HepG2 (cell line): ENCODE results near the gene FGFR4. TPM values are rescaled to one million over a fixed set of nuclear protein-coding genes. Genes with fewer than 3 reads are reported as not detected.

ENCODE experiments used
- ARID5B ChIP-seq: IDR thresholded peaks from 2 replicates; pipeline ENCODE4 v1.4.0; 2020; ENCODE audit warnings: mild to moderate bottlenecking, missing genetic modification reagents
- HDAC1 ChIP-seq: sonication (generic); formaldehyde crosslinking; IDR thresholded peaks from 2 replicates; pipeline ENCODE4 v1.5.1; 2020; ENCODE audit warnings: mild to moderate bottlenecking, missing genetic modification reagents
- IKZF1 ChIP-seq: fragments of 450-650 bp; IDR thresholded peaks from 2 replicates; pipeline ENCODE4 v1.7.1; 2016
- MTA1 ChIP-seq: sonication (generic); formaldehyde crosslinking; IDR thresholded peaks from 2 replicates; pipeline ENCODE4 v1.4.0; 2020; ENCODE audit warnings: missing genetic modification reagents, mild to moderate bottlenecking, borderline replicate concordance
- NR2F6 ChIP-seq, 2 experiments: IDR thresholded peaks; 2 replicates each; pipeline ENCODE4 v1.6.1; 2016; ENCODE audit warnings: antibody characterized with exemption in 1 of 2, mild to moderate bottlenecking in 1 of 2
- SALL2 ChIP-seq: sonication (generic); formaldehyde crosslinking; IDR thresholded peaks from 2 replicates; pipeline ENCODE4 v1.8.1; 2023; ENCODE audit warnings: mild to moderate bottlenecking, missing genetic modification reagents, inconsistent platforms
- SKI ChIP-seq: fragments of 450-650 bp; IDR thresholded peaks from one replicate; pipeline ENCODE4 v1.6.1; 2018; ENCODE audit warnings: mild to moderate bottlenecking; ENCODE audit not compliant: partially characterized antibody
- ZNF263 ChIP-seq: sonication (generic); formaldehyde crosslinking; IDR thresholded peaks from 2 replicates; pipeline ENCODE4 v1.4.0; 2020; ENCODE audit warnings: missing genetic modification reagents
- ZNF407 ChIP-seq: sonication (generic); formaldehyde crosslinking; IDR thresholded peaks from one replicate; pipeline ENCODE4 v1.5.1; 2020; ENCODE audit warnings: mild to moderate bottlenecking, missing genetic modification reagents; ENCODE audit errors: not compliant biosample characterization
- ZNF547 ChIP-seq: sonication (generic); formaldehyde crosslinking; IDR thresholded peaks from 2 replicates; pipeline ENCODE4 v1.5.1; 2020; ENCODE audit warnings: mild to moderate bottlenecking, missing genetic modification reagents
- ZNF776 ChIP-seq: sonication (generic); formaldehyde crosslinking; IDR thresholded peaks from 2 replicates; pipeline ENCODE4 v1.4.0; 2020; ENCODE audit warnings: mild to moderate bottlenecking, missing genetic modification reagents
- polyA plus RNA-seq, 8 experiments: library from polyadenylated mRNA; depleted of rRNA in 3 of 8; stranded (reverse) in 7 of 8; unstranded in 1 of 8; fragments of >200 nt; fragmentation: Illumina TruSeq in 4 of 8; extraction: Trizol in 4 of 8; gene quantifications; 2 replicates each; pipeline versions ENCODE4 v1.2.1 to v1.2.3, GENCODE V29; 2011 to 2016; ENCODE audit warnings: low read depth in 4 of 8, missing spikeins in 1 of 8, mixed read lengths in 1 of 8; ENCODE audit not compliant: insufficient read depth in 1 of 8
- total RNA-seq, 5 experiments: library from RNA; depleted of rRNA; stranded (reverse); fragments of >200 nt; fragmentation: Illumina TruSeq; extraction: Trizol; gene quantifications; 2 replicates each; pipeline ENCODE4 v1.2.3, GENCODE V29; 2016; ENCODE audit warnings: low read depth in 1 of 5

The FGFR4 gene
- total and polyA plus RNA-seq, 2 of the 13 experiments (the other 11 are each of a cell fraction or from before 2014, with no cell fraction given): 129 to 219 TPM

GRCh38 chr5:177097016-177097985, 10.6 kb downstream of the FGFR4 start (continued):
- TF ChIP-seq ARID5B (CRISPR knock-in tag): peak; percentile 59; the same call in 1 of the 2 replicates
- TF ChIP-seq MTA1 (CRISPR knock-in tag): peak; percentile 69
- TF ChIP-seq ZNF776 (CRISPR knock-in tag): no peak
- no peak for TF ChIP-seq SALL2 (CRISPR knock-in tag)
- peak; percentile 25 for TF ChIP-seq ZNF407 (CRISPR knock-in tag)
- TF ChIP-seq NR2F6 (IDR thresholded peaks at IDR 0.05): 0 out of 2 replicates have a peak, but pooled peaks have one; percentile 21
- TF ChIP-seq NR2F6 (CRISPR knock-in tag; IDR thresholded peaks at IDR 0.05): peak; percentile 73; the same call in 1 of the 2 replicates
- peak; percentile 25 for TF ChIP-seq SKI
- peak; percentile 67; the same call in 1 of the 2 replicates for TF ChIP-seq HDAC1
- no peak for TF ChIP-seq IKZF1
- peak; percentile 56 for TF ChIP-seq ZNF263 (CRISPR knock-in tag)
- peak; percentile 68; the same call in 1 of the 2 replicates for TF ChIP-seq ZNF547 (CRISPR knock-in tag)
